ENCODE data around the gene CAVIN2.

The CAVIN2 gene

GRCh38 chr2:191860760-191861466, 14.0 kb upstream of the CAVIN2 start:
- Histone ChIP-seq H3F3A (ENCODE audit: insufficient read depth, low read length) (no peaks in the 10 kb centered on the region), H3K27ac (ENCODE audit: low read length) (no peak overlapping the region), H3K4me3 (ENCODE audit: low read length) (no peak overlapping the region), H3K27me3 (replicated peaks; ENCODE audit: insufficient read depth, low read length) (no peaks in the 10 kb centered on the region), H3K9ac (ENCODE audit: low read length) (no peak overlapping the region), H3K9me2 (replicated peaks; ENCODE audit: insufficient read depth, low read length) (no peaks in the 10 kb centered on the region), H3K4me1 (ENCODE audit: low read length) (no peaks in the 10 kb centered on the region), H3K9me3 (replicated peaks; ENCODE audit: insufficient read depth, low read length) (no peaks in the 10 kb centered on the region), H3K4me2 (ENCODE audit: low read depth, low read length) (no peak overlapping the region), H3K79me2 (ENCODE audit: low read length) (no peaks in the 10 kb centered on the region), H2AFZ (ENCODE audit: low read length) (no peak overlapping the region), H4K20me1 (ENCODE audit: insufficient read depth, low read length) (no peaks in the 10 kb centered on the region), H3K36me3 (replicated peaks; ENCODE audit: insufficient read depth, low read length) (no peaks in the 10 kb centered on the region)
- TF ChIP-seq EZH2phosphoT487 (IDR thresholded peaks at IDR 0.05; ENCODE audit: low read length) (no peak), EZH2 (optimal IDR thresholded peaks at IDR 0.05; ENCODE audit: low read depth, low read length) (no peak), CTCF (IDR thresholded peaks at IDR 0.05; ENCODE audit: low read length) (no peak)
- DNase-seq: no peak

GRCh38 chr2:191859681-191860080, 12.8 kb upstream of the CAVIN2 start:
- H3K4me1 ChIP-seq (ENCODE audit: low read length): no peaks in the 10 kb centered on the region
- H3K27me3 ChIP-seq (replicated peaks; ENCODE audit: insufficient read depth, low read length): no peaks in the 10 kb centered on the region
- H3K9me3 ChIP-seq (replicated peaks; ENCODE audit: insufficient read depth, low read length): no peaks in the 10 kb centered on the region
- H3F3A ChIP-seq (ENCODE audit: insufficient read depth, low read length): no peaks in the 10 kb centered on the region
- H3K4me2 ChIP-seq (ENCODE audit: low read depth, low read length): no peak overlapping the region
- no peak for TF ChIP-seq EZH2 (optimal IDR thresholded peaks at IDR 0.05; ENCODE audit: low read depth, low read length)
- TF ChIP-seq EZH2phosphoT487 (IDR thresholded peaks at IDR 0.05; ENCODE audit: low read length): no peak
- TF ChIP-seq CTCF (IDR thresholded peaks at IDR 0.05; ENCODE audit: low read length): no peak
- H2AFZ ChIP-seq (ENCODE audit: low read length): no peak overlapping the region
- DNase-seq: no peak
- H3K79me2 ChIP-seq (ENCODE audit: low read length): no peaks in the 10 kb centered on the region
- H3K36me3 ChIP-seq (replicated peaks; ENCODE audit: insufficient read depth, low read length): no peaks in the 10 kb centered on the region
- no peak overlapping the region for H3K27ac ChIP-seq (ENCODE audit: low read length)
- H3K9me2 ChIP-seq (replicated peaks; ENCODE audit: insufficient read depth, low read length): no peaks in the 10 kb centered on the region
- H3K4me3 ChIP-seq (ENCODE audit: low read length): no peak overlapping the region
- no peaks in the 10 kb centered on the region for H4K20me1 ChIP-seq (ENCODE audit: insufficient read depth, low read length)
- H3K9ac ChIP-seq (ENCODE audit: low read length): no peak overlapping the region

DNA sequence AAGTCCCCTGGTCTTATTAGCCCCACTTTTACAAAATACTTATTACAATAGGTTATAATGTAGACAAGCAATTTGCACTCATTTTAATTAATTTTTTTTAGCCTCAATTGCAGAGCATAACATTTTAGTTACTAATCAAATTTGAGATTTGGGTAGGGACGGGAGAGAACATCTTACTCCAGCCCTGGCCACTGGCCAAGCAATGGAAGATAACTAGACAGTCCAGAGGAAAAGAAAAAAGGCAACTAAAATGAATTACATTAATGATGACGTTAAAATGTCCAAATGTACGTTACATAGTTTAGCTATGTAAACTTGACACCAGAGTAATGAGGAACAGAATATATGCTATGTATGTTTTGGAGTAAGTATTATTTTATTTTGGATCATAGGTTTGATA, 11.0 kb upstream of the CAVIN2 start:
- Histone ChIP-seq H4K20me1 (ENCODE audit: insufficient read depth, low read length) (no peaks in the 10 kb centered on the region), H3K9ac (ENCODE audit: low read length) (no peak overlapping the region), H3K4me3 (ENCODE audit: low read length) (no peak overlapping the region), H3K27me3 (replicated peaks; ENCODE audit: insufficient read depth, low read length) (no peaks in the 10 kb centered on the region), H2AFZ (ENCODE audit: low read length) (no peak overlapping the region), H3K27ac (ENCODE audit: low read length) (no peak overlapping the region), H3K9me2 (replicated peaks; ENCODE audit: insufficient read depth, low read length) (no peaks in the 10 kb centered on the region), H3K36me3 (replicated peaks; ENCODE audit: insufficient read depth, low read length) (no peaks in the 10 kb centered on the region), H3F3A (ENCODE audit: insufficient read depth, low read length) (no peaks in the 10 kb centered on the region), H3K4me2 (ENCODE audit: low read depth, low read length) (no peak overlapping the region), H3K9me3 (replicated peaks; ENCODE audit: insufficient read depth, low read length) (no peaks in the 10 kb centered on the region), H3K79me2 (ENCODE audit: low read length) (no peaks in the 10 kb centered on the region), H3K4me1 (ENCODE audit: low read length) (no peaks in the 10 kb centered on the region)
- no peak for TF ChIP-seq EZH2phosphoT487 (IDR thresholded peaks at IDR 0.05; ENCODE audit: low read length)
- no peak for TF ChIP-seq CTCF (IDR thresholded peaks at IDR 0.05; ENCODE audit: low read length)
- TF ChIP-seq EZH2 (optimal IDR thresholded peaks at IDR 0.05; ENCODE audit: low read depth, low read length): no peak
- no peak for DNase-seq
